HCT116 (cell line): ENCODE results near the gene ZNF790. TPM values are rescaled to one million over a fixed set of nuclear protein-coding genes. Genes with fewer than 3 reads are reported as not detected.

Source experiments
- ATAC-seq: fragments of 200-7000 bp; cut with Tn5 transposase; 2 replicates; pipeline ENCODE4 v1.9.1; 2020; ENCODE audit warnings: mild to moderate bottlenecking, moderate library complexity
- BruUV-seq: library from RNA; stranded (reverse); fragments of 400-500 nt; replicated peaks from 2 replicates; lab custom pipeline; 2021; lab: Mats Ljungman, UMichigan
- CTCF ChIA-PET: fragments of 300-600 bp; sonication (Branson Sonifier 250); formaldehyde crosslinking; loops from one replicate; lab custom pipeline; 2021; ENCODE audit warnings: antibody characterized with exemption; lab: Charles Lee
- POLR2A ChIA-PET: fragments of 300-600, 350-600 bp; sonication (Branson Sonifier 250); formaldehyde crosslinking; loops from one replicate; lab custom pipeline; 2021; ENCODE audit warnings: antibody characterized with exemption; lab: Charles Lee
- RAD21 ChIA-PET, 2 experiments: fragments of 300-600 bp; sonication (Branson Sonifier 250); formaldehyde crosslinking; loops; one replicate each; lab custom pipeline; 2023; ENCODE audit warnings: low total read pairs in 2 of 2; ENCODE audit not compliant: uncharacterized antibody in 2 of 2, unreplicated experiment in 2 of 2, low non-redundant PET in 1 of 2; lab: Charles Lee
- DNase-seq: peaks from one replicate; pipeline ENCODE4 v3.0.0-alpha.2; 2010; ENCODE audit warnings: low read depth, low spot score
- H2AFZ ChIP-seq: fragments of 200-600 bp; shearing (Covaris generic), sonication (generic); 2 replicates; pipeline ENCODE4 v1.6.1; 2017; ENCODE audit warnings: low read depth, mixed run types, mixed read lengths, antibody characterized with exemption, low read length; ENCODE audit not compliant: poor library complexity, severe bottlenecking
- H3K27ac ChIP-seq: 2 replicates; pipeline ENCODE4 v1.5.1; 2012; ENCODE audit warnings: low read depth, low read length
- H3K27me3 ChIP-seq: fragments of 200-600 bp; sonication (generic); 2 replicates; pipeline ENCODE4 v1.6.1; 2016; ENCODE audit warnings: mixed run types, low read length, mixed read lengths; ENCODE audit not compliant: insufficient read depth
- H3K36me3 ChIP-seq, 2 experiments: fragments of 200-500 bp in 1 of 2; fragments of 200-600 bp in 1 of 2; sonication (Bioruptor generic) in 1 of 2; sonication (generic) in 1 of 2; 2 replicates each; pipeline versions ENCODE4 v1.5.1 to v1.6.1; 2014 to 2016; ENCODE audit warnings: low read length in 2 of 2, inconsistent platforms in 1 of 2, mixed read lengths in 1 of 2, mixed run types in 1 of 2; ENCODE audit not compliant: insufficient read depth in 2 of 2, control insufficient read depth in 1 of 2
- H3K4me1 ChIP-seq, 2 experiments: fragments of 200-600 bp in 1 of 2; sonication (generic) in 1 of 2; 2 replicates each; pipeline versions ENCODE4 v1.5.1 to v1.6.1; 2012 to 2017; ENCODE audit warnings: low read length in 2 of 2, inconsistent platforms in 1 of 2, mild to moderate bottlenecking in 1 of 2, mixed read lengths in 1 of 2, mixed run types in 1 of 2, moderate library complexity in 1 of 2; ENCODE audit not compliant: insufficient read depth in 2 of 2, control insufficient read depth in 1 of 2
- H3K4me2 ChIP-seq: fragments of 200-600 bp; sonication (generic); 2 replicates; pipeline ENCODE4 v1.6.1; 2017; ENCODE audit warnings: mixed run types, low read length, mixed read lengths
- H3K4me3 ChIP-seq, 2 experiments: fragments of 200-600 bp in 1 of 2; sonication (generic) in 1 of 2; replicated peaks in 1 of 2; 2 replicates each; pipeline ENCODE4 v1.5.1; 2011 to 2016; ENCODE audit warnings: low read length in 2 of 2, control low read depth in 1 of 2, low read depth in 1 of 2, mild to moderate bottlenecking in 1 of 2, mixed read lengths in 1 of 2, mixed run types in 1 of 2
- H3K79me2 ChIP-seq: fragments of 200-600 bp; sonication (generic); 2 replicates; pipeline ENCODE4 v1.6.1; 2017; ENCODE audit warnings: mild to moderate bottlenecking, mixed run types, low read length, moderate library complexity, mixed read lengths; ENCODE audit not compliant: insufficient read depth
- H3K9ac ChIP-seq: fragments of 200-600 bp; sonication (generic); 2 replicates; pipeline ENCODE4 v1.6.1; 2016; ENCODE audit warnings: low read length, mixed read lengths
- H3K9me2 ChIP-seq: fragments of 200-600 bp; sonication (generic), shearing (Covaris generic); 2 replicates; pipeline ENCODE4 v1.6.1; 2017; ENCODE audit warnings: mixed run types, mild to moderate bottlenecking, moderate library complexity; ENCODE audit not compliant: insufficient read depth
- H3K9me3 ChIP-seq, 2 experiments: fragments of 200-500 bp in 1 of 2; fragments of 200-600 bp in 1 of 2; sonication (Bioruptor generic) in 1 of 2; sonication (generic) in 1 of 2; 2 replicates each; pipeline ENCODE4 v1.6.1; 2014 to 2017; ENCODE audit warnings: low read length in 2 of 2, mixed read lengths in 2 of 2, inconsistent platforms in 1 of 2, low read depth in 1 of 2, mild to moderate bottlenecking in 1 of 2, mixed run types in 1 of 2, moderate library complexity in 1 of 2; ENCODE audit not compliant: control insufficient read depth in 1 of 2, insufficient read depth in 1 of 2
- H4K20me1 ChIP-seq: fragments of 200-600 bp; sonication (generic), shearing (Covaris generic); 2 replicates; pipeline ENCODE4 v1.6.1; 2017; ENCODE audit warnings: mixed run types, mild to moderate bottlenecking, moderate library complexity; ENCODE audit not compliant: insufficient read depth
- CBX3 ChIP-seq: IDR thresholded peaks from 2 replicates; pipeline ENCODE4 v1.6.1; 2012; ENCODE audit warnings: low read depth
- CEBPB ChIP-seq: IDR thresholded peaks from 2 replicates; pipeline ENCODE4 v1.6.1; 2012; ENCODE audit warnings: low read depth
- EZH2 ChIP-seq: fragments of 200-600 bp; sonication (generic); IDR thresholded peaks from 2 replicates; pipeline ENCODE4 v1.6.1; 2017; ENCODE audit warnings: antibody characterized with exemption, mixed run types
- EZH2phosphoT487 ChIP-seq: fragments of 200-600 bp; IDR thresholded peaks from 2 replicates; pipeline ENCODE4 v1.6.1; 2018; ENCODE audit warnings: antibody characterized with exemption, borderline replicate concordance
- JUND ChIP-seq: IDR thresholded peaks from 2 replicates; pipeline ENCODE4 v1.6.1; 2012
- POLR2A ChIP-seq: IDR thresholded peaks from 2 replicates; pipeline ENCODE4 v1.7.0; 2011; ENCODE audit warnings: borderline replicate concordance; ENCODE audit not compliant: insufficient read depth, insufficient read length; ENCODE audit errors: extremely low read depth
- RAD21 ChIP-seq: IDR thresholded peaks from 2 replicates; pipeline ENCODE4 v1.6.1; 2012; ENCODE audit warnings: low read depth, mild to moderate bottlenecking
- REST ChIP-seq: IDR thresholded peaks from 2 replicates; pipeline ENCODE4 v1.6.1; 2012; ENCODE audit warnings: low read depth
- SRF ChIP-seq: IDR thresholded peaks from 2 replicates; pipeline ENCODE4 v1.6.1; 2012; ENCODE audit warnings: low read depth
- TCF7L2 ChIP-seq: IDR thresholded peaks from 2 replicates; pipeline ENCODE4 v1.7.0; 2011; ENCODE audit warnings: borderline replicate concordance, inconsistent platforms; ENCODE audit not compliant: insufficient read depth, insufficient read length; ENCODE audit errors: extremely low read depth
- intact Hi-C: fragments of 100-400 bp; cut with micrococcal nuclease; formaldehyde crosslinking; loops from 2 replicates; pipeline ENCODE4 v1.10.0; 2022
- total RNA-seq: library from RNA; stranded (reverse); gene quantifications from one replicate; pipeline ENCODE4 v1.2.1, GENCODE V29; 2021; ENCODE audit not compliant: unreplicated experiment
- TF ChIP-seq, protein P1 (sequence below): IDR thresholded peaks from 2 replicates; pipeline ENCODE4 v1.6.1; 2012

The ZNF790 gene
- total RNA-seq, 1 experiment from 2014 or later: 0.32 TPM

DNA sequence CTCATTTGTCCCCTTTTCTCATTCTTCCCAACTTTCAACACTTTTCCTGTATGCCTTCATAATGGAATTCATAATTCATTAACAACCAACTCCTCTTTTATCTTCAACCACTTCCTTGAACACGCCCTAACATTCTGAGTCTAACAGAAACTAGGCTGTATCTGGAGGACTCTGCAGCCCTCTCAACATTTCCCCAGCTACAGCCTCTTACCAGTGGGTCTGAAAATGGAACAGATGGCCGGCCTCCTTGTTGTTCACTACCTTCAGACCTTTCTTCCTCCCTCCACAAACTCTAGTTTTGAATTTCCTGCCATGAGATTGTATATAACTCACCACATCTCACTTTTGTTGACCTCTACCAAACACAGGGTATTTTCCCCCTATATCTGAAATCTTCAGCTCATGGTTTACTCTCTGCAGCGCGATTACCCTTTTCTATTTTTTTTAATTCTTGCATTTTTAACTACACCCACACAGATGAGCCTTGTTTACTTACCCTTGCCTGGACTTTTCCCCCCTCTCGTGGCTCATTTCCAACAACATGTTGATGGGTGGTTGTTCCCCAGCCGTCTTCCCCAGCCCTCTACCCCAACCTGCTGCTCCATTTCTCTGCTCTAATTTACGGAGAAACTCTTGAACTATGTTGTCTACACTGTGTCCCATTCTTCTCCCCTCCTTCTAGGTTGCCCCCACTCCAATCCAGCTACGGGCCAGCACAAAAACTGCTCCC is 846 bp downstream of the ZNF790 start (continued):
- TF ChIP-seq REST (no peak), CBX3 (no peak), EZH2 (no peak), POLR2A (no peak), TCF7L2 (no peak), CEBPB (no peak), JUND (no peak), EZH2phosphoT487 (no peak), SRF (no peak), RAD21 (no peak)
- TF ChIP-seq, protein P1, sequence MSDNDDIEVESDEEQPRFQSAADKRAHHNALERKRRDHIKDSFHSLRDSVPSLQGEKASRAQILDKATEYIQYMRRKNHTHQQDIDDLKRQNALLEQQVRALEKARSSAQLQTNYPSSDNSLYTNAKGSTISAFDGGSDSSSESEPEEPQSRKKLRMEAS: no peak

DNA sequence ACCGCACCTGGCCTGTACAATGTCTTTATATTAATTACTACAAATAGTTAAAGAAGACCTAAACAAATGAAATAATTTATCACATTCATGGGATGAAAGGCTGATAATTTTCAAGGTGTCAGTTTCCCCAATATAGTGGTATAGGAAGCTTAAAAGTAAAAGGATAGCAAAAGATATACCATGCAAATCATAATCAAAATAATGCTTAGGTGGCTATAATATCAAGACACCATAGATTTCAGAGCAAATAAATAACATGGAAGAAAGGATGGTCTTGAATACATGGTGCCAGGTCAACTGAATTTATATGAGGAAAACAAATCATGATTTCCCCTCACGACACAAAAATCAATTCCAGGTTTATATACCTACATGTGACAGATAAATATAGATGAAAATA is 4.8 kb downstream of the ZNF790 start:
- Histone ChIP-seq H3K9ac (no peak overlapping the region), H3K27me3 (no peaks in the 10 kb centered on the region), H3K79me2 (no peaks in the 10 kb centered on the region), H2AFZ (no peak overlapping the region), H3K36me3 (no peaks in the 10 kb centered on the region), H3K9me2 (no peaks in the 10 kb centered on the region), H4K20me1 (no peaks in the 10 kb centered on the region), H3K9me3 (peaks cover 18 to 24% of the 10 kb centered on the region in 2 experiments; a peak in 2 of 4 replicates), H3K4me3 (no peak overlapping the region), H3K27ac (no peak overlapping the region), H3K4me1 (no peaks in the 10 kb centered on the region), H3K4me2 (no peak overlapping the region)
- no TSS peak for BruUV-seq
- CTCF ChIA-PET: no interaction called here
- RAD21 ChIA-PET: no interaction called here
- POLR2A ChIA-PET: no interaction called here
- ATAC-seq (no peak), DNase-seq (no peak)
- TF ChIP-seq EZH2: no peak
- intact Hi-C loops: no loop called here
